SK-MEL-5 (cell line): ENCODE results near the gene MAPT. TPM values are rescaled to one million over a fixed set of nuclear protein-coding genes. Genes with fewer than 3 reads are reported as not detected.
A peak's percentile ranks its signal among the peaks of the same experiment; 100 is the strongest.
"Not testable (repeated sequence)": the region's sequence is repeated elsewhere in the genome, so short reads cannot be mapped to it uniquely, and the experiment has no call there.

Experiments used
- DNase-seq: peaks from one replicate; pipeline ENCODE4 v3.0.0-alpha.2; 2016; ENCODE audit warnings: low read depth, low spot score
- in situ Hi-C: cut with HindIII; loops from 2 replicates; pipeline ENCODE4 v1.10.0; 2016; ENCODE audit warnings: low sequenced_read_pairs, high pct_unique_total_duplicates, low pct_unique_long_range_greater_than_20kb
- total RNA-seq: library from RNA; depleted of rRNA; stranded (reverse); fragments of >200 nt; shearing (Covaris generic); gene quantifications from 2 replicates; pipeline ENCODE4 v1.2.3, GENCODE V29; 2014

MAPT gene
- total RNA-seq, 1 experiment from 2014 or later, result 3.7 TPM

- no peak for DNase-seq
Observed at GRCh38 chr17:45854209-45854608, 40.1 kb upstream of the MAPT start.

GRCh38 chr17:45855691-45856336 is 38.5 kb upstream of the MAPT start:
- DNase-seq, result peak; percentile 48
- in situ Hi-C loops, result loop anchor here (25.0 kb wide), 1 partner anchor 219 kb away; no protein-coding TSS in a partner anchor

More at GRCh38 chr17:45854209-45854608, 40.1 kb upstream of the MAPT start:
- in situ Hi-C loops, result loop anchor here (25.0 kb wide), 1 partner anchor 217 kb away; no protein-coding TSS in a partner anchor

GRCh38 chr17:45857977-45858708 is 36.2 kb upstream of the MAPT start:
- in situ Hi-C loops, result loop anchor here (25.0 kb wide), 1 partner anchor 221 kb away; no protein-coding TSS in a partner anchor
- DNase-seq, result peak; percentile 44

GRCh38 chr17:45861165-45861564 is 33.2 kb upstream of the MAPT start:
- in situ Hi-C loops, result loop anchor here (25.0 kb wide), 1 partner anchor 224 kb away; no protein-coding TSS in a partner anchor
- DNase-seq, result no peak

- not testable (repeated sequence) for DNase-seq
- in situ Hi-C loops, result loop anchor here (25.0 kb wide), 1 partner anchor 225 kb away; no protein-coding TSS in a partner anchor
Observed at GRCh38 chr17:45862127-45862526, 32.2 kb upstream of the MAPT start.

GRCh38 chr17:45863857-45864654 is 30.3 kb upstream of the MAPT start:
- in situ Hi-C loops, result loop anchor here (25.0 kb wide), 1 partner anchor 227 kb away; no protein-coding TSS in a partner anchor
- no peak for DNase-seq

- in situ Hi-C loops, result loop anchor here (25.0 kb wide), 1 partner anchor 230 kb away; no protein-coding TSS in a partner anchor
- DNase-seq, result peak; percentile 83
Observed at GRCh38 chr17:45867171-45867570, 27.2 kb upstream of the MAPT start.

- in situ Hi-C loops, result loop anchor here (25.0 kb wide), 1 partner anchor 230 kb away; no protein-coding TSS in a partner anchor
- no peak for DNase-seq
Observed at GRCh38 chr17:45867702-45868101, 26.7 kb upstream of the MAPT start.

- in situ Hi-C loops, result loop anchor here (25.0 kb wide), 1 partner anchor 231 kb away; no protein-coding TSS in a partner anchor
- DNase-seq, result no peak
Observed at GRCh38 chr17:45868276-45868675, 26.1 kb upstream of the MAPT start.

- in situ Hi-C loops, result loop anchor here (25.0 kb wide), 1 partner anchor 233 kb away; no protein-coding TSS in a partner anchor
- no peak for DNase-seq
Observed at GRCh38 chr17:45869676-45870341, 24.5 kb upstream of the MAPT start.

- in situ Hi-C loops, result loop anchor here (25.0 kb wide), 1 partner anchor 233 kb away; no protein-coding TSS in a partner anchor
- DNase-seq, result no peak
Observed at GRCh38 chr17:45870342-45870974, 23.9 kb upstream of the MAPT start.

- in situ Hi-C loops, result loop anchor here (25.0 kb wide), 1 partner anchor 234 kb away; no protein-coding TSS in a partner anchor
Observed at GRCh38 chr17:45871718-45872117, 22.6 kb upstream of the MAPT start.

GRCh38 chr17:45873728-45874127 is 20.6 kb upstream of the MAPT start:
- in situ Hi-C loops, result loop anchor here (25.0 kb wide), 1 partner anchor 236 kb away; no protein-coding TSS in a partner anchor

More at GRCh38 chr17:45871718-45872117, 22.6 kb upstream of the MAPT start:
- no peak for DNase-seq

GRCh38 chr17:45874151-45874550 is 20.2 kb upstream of the MAPT start:
- in situ Hi-C loops, result loop anchor here (25.0 kb wide), 1 partner anchor 237 kb away; no protein-coding TSS in a partner anchor
- DNase-seq, result no peak

More at GRCh38 chr17:45873728-45874127, 20.6 kb upstream of the MAPT start:
- DNase-seq, result peak; percentile 52

- in situ Hi-C loops, result no loop called here
- DNase-seq, result no peak
Observed at GRCh38 chr17:45876539-45876938, 17.8 kb upstream of the MAPT start.

- in situ Hi-C loops, result no loop called here
- no peak for DNase-seq
Observed at GRCh38 chr17:45877467-45877866, 16.9 kb upstream of the MAPT start.
